Measurements from ENCODE around the gene SCIN. TPM values are rescaled to one million over a fixed set of nuclear protein-coding genes. Genes with fewer than 3 reads are reported as not detected.

Gene SCIN
- total RNA-seq, 4 donors from 2014 or later, result under 0.01 to 6.5 (median 2.4) TPM

- H3K9me3 ChIP-seq, result no peaks in the 10 kb centered on the region
- no peaks in the 10 kb centered on the region for H3K4me1 ChIP-seq
- no peak overlapping the region for H3K4me3 ChIP-seq
- no peak overlapping the region for H3K27ac ChIP-seq
- DNase-seq, result no peak
- intact Hi-C loops (cut with DNase I; ENCODE audit: low total_unique reads), result no loop called here
- TF ChIP-seq POLR2A (IDR thresholded peaks at IDR 0.05) (no peak), CTCF (IDR thresholded peaks at IDR 0.05) (no peak)
- H3K36me3 ChIP-seq, result no peaks in the 10 kb centered on the region
- no peaks in the 10 kb centered on the region for H3K27me3 ChIP-seq
These were observed 23.8 kb downstream of the SCIN start for GRCh38 chr7:12594122-12594897.

GRCh38 chr7:12595148-12595547, 24.6 kb downstream of the SCIN start:
- H3K36me3 ChIP-seq, result no peaks in the 10 kb centered on the region
- no peak overlapping the region for H3K4me3 ChIP-seq
- H3K9me3 ChIP-seq, result no peaks in the 10 kb centered on the region
- intact Hi-C loops (cut with DNase I; ENCODE audit: low total_unique reads), result no loop called here
- no peak overlapping the region for H3K27ac ChIP-seq
- no peaks in the 10 kb centered on the region for H3K27me3 ChIP-seq
- DNase-seq, result no peak
- H3K4me1 ChIP-seq, result no peaks in the 10 kb centered on the region
- TF ChIP-seq POLR2A (IDR thresholded peaks at IDR 0.05) (no peak), CTCF (IDR thresholded peaks at IDR 0.05) (no peak)

- DNase-seq, result no peak
- Histone ChIP-seq H3K4me3 (no peak overlapping the region), H3K27ac (no peak overlapping the region), H3K36me3 (no peaks in the 10 kb centered on the region), H3K9me3 (no peaks in the 10 kb centered on the region), H3K4me1 (no peaks in the 10 kb centered on the region), H3K27me3 (no peaks in the 10 kb centered on the region)
- intact Hi-C loops (cut with DNase I; ENCODE audit: low total_unique reads), result no loop called here
- TF ChIP-seq CTCF (IDR thresholded peaks at IDR 0.05), result no peak
- TF ChIP-seq POLR2A (IDR thresholded peaks at IDR 0.05), result no peak
These were observed 25.8 kb downstream of the SCIN start for GRCh38 chr7:12596225-12596790.

GRCh38 chr7:12601302-12601869, 30.9 kb downstream of the SCIN start:
- no peak for DNase-seq
- H3K27me3 ChIP-seq, result no peaks in the 10 kb centered on the region
- H3K27ac ChIP-seq, result no peak overlapping the region
- no peak for TF ChIP-seq POLR2A (IDR thresholded peaks at IDR 0.05)
- TF ChIP-seq CTCF (IDR thresholded peaks at IDR 0.05), result no peak
- H3K36me3 ChIP-seq, result no peaks in the 10 kb centered on the region
- no peak overlapping the region for H3K4me3 ChIP-seq
- H3K9me3 ChIP-seq, result no peaks in the 10 kb centered on the region
- H3K4me1 ChIP-seq, result no peaks in the 10 kb centered on the region
- intact Hi-C loops (cut with DNase I; ENCODE audit: low total_unique reads), result no loop called here

DNA sequence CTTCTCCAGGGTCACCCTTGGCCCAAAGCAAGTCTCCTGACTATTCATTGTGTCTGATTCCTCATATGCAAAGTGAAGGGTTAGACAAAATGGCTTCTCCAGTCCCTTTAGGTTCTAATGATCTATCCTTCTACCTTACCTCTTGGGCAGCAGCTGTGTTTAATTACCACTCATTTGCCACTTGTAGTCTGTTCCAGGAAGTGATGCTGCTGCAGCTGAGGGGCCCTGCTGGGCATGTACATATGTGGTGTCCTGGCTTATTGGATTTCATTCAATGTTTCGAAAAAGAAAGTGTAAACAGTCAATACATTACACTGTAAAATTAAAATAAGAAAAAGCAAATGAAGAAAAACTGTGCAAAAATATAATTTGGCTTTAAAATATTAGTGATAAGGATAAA, 36.6 kb downstream of the SCIN start:
- no peak overlapping the region for H3K4me3 ChIP-seq
- intact Hi-C loops (cut with DNase I; ENCODE audit: low total_unique reads), result no loop called here
- no peaks in the 10 kb centered on the region for H3K9me3 ChIP-seq
- no peaks in the 10 kb centered on the region for H3K36me3 ChIP-seq
- no peak for DNase-seq
- TF ChIP-seq POLR2A (IDR thresholded peaks at IDR 0.05) (no peak), CTCF (IDR thresholded peaks at IDR 0.05) (no peak)
- H3K27me3 ChIP-seq, result no peaks in the 10 kb centered on the region
- no peaks in the 10 kb centered on the region for H3K4me1 ChIP-seq
- H3K27ac ChIP-seq, result no peak overlapping the region
